IMR-90 (cell line): ENCODE data around the gene MEX3A. TPM values are rescaled to one million over a fixed set of nuclear protein-coding genes. Genes with fewer than 3 reads are reported as not detected.

Experiments
- ATAC-seq: fragments of 200-7000 bp; cut with Tn5 transposase; 2 replicates; pipeline ENCODE4 v1.9.1; 2020; ENCODE audit warnings: low read depth, mild to moderate bottlenecking, moderate library complexity
- BruUV-seq: library from RNA; stranded (reverse); fragments of 400-500 nt; replicated peaks from 2 replicates; lab custom pipeline; 2021; lab: Mats Ljungman, UMichigan
- CTCF ChIA-PET: fragments of 300-600 bp; formaldehyde crosslinking; extraction: SDS; loops from one replicate; lab custom pipeline; 2021; ENCODE audit warnings: antibody characterized with exemption; lab: Yijun Ruan, JAX
- POLR2A ChIA-PET: fragments of 300-600 bp; sonication (Branson Sonifier 250); formaldehyde crosslinking; loops from one replicate; lab custom pipeline; 2022; ENCODE audit warnings: antibody characterized with exemption; ENCODE audit not compliant: unreplicated experiment; lab: Charles Lee
- DNase-seq: peaks from one replicate; pipeline ENCODE4 v3.0.0; 2013
- H2AFZ ChIP-seq: replicated peaks from 2 replicates; pipeline ENCODE3; 2013; ENCODE audit warnings: low read length, mild to moderate bottlenecking; ENCODE audit not compliant: poor library complexity
- H2AK5ac ChIP-seq: 2 replicates; pipeline ENCODE4 v1.6.1; 2013; ENCODE audit warnings: low read depth, low read length, inconsistent platforms
- H2AK9ac ChIP-seq: replicated peaks from 2 replicates; pipeline ENCODE3; 2013; ENCODE audit warnings: mild to moderate bottlenecking, low read depth, low read length, moderate library complexity; ENCODE audit not compliant: poor library complexity
- H2BK120ac ChIP-seq: 2 replicates; pipeline ENCODE4 v1.6.1; 2013; ENCODE audit warnings: low read depth, low read length, inconsistent platforms
- H2BK15ac ChIP-seq: 3 replicates; pipeline ENCODE4 v1.6.1; 2013; ENCODE audit warnings: low read depth, low read length, inconsistent platforms
- H2BK20ac ChIP-seq: 2 replicates; pipeline ENCODE4 v1.6.1; 2013; ENCODE audit warnings: low read depth, mild to moderate bottlenecking, inconsistent platforms, low read length, moderate library complexity
- H2BK5ac ChIP-seq: 2 replicates; pipeline ENCODE4 v1.6.1; 2013; ENCODE audit warnings: mild to moderate bottlenecking, low read depth, low read length, inconsistent platforms; ENCODE audit not compliant: poor library complexity, severe bottlenecking
- H3K14ac ChIP-seq: replicated peaks from 2 replicates; pipeline ENCODE4 v1.6.1; 2013; ENCODE audit warnings: low read depth, low read length, inconsistent platforms
- H3K18ac ChIP-seq: 2 replicates; pipeline ENCODE4 v1.6.1; 2013; ENCODE audit warnings: low read depth, low read length, control low read depth
- H3K23ac ChIP-seq: 2 replicates; pipeline ENCODE4 v1.6.1; 2013; ENCODE audit warnings: low read depth, low read length, inconsistent platforms
- H3K27ac ChIP-seq: 2 replicates; pipeline ENCODE4 v1.5.1; 2013; ENCODE audit warnings: mild to moderate bottlenecking, control low read depth, low read length; ENCODE audit not compliant: insufficient read depth
- H3K27me3 ChIP-seq: 2 replicates; pipeline ENCODE4 v1.6.1; 2013; ENCODE audit warnings: low read length; ENCODE audit not compliant: control insufficient read depth, insufficient read depth
- H3K36me3 ChIP-seq: 2 replicates; pipeline ENCODE4 v1.6.1; 2013; ENCODE audit warnings: low read length, mixed read lengths; ENCODE audit not compliant: control insufficient read depth, insufficient read depth
- H3K4ac ChIP-seq: 2 replicates; pipeline ENCODE4 v1.6.1; 2013; ENCODE audit warnings: low read depth, low read length, inconsistent platforms
- H3K4me1 ChIP-seq: 2 replicates; pipeline ENCODE4 v1.6.1; 2013; ENCODE audit warnings: low read length, mixed read lengths; ENCODE audit not compliant: control insufficient read depth, insufficient read depth
- H3K4me2 ChIP-seq: 2 replicates; pipeline ENCODE4 v1.6.1; 2013; ENCODE audit warnings: low read depth, mild to moderate bottlenecking, control low read depth, low read length, moderate library complexity
- H3K4me3 ChIP-seq: 2 replicates; pipeline ENCODE4 v1.5.1; 2013; ENCODE audit warnings: low read depth, mild to moderate bottlenecking, control low read depth, low read length, moderate library complexity; ENCODE audit not compliant: insufficient read depth
- H3K56ac ChIP-seq: 2 replicates; pipeline ENCODE4 v1.6.1; 2013; ENCODE audit warnings: low read length, inconsistent platforms; ENCODE audit not compliant: insufficient read depth; ENCODE audit errors: extremely low read depth
- H3K79me1 ChIP-seq, 2 experiments: 2 replicates each; pipeline ENCODE4 v1.6.1; 2013; ENCODE audit warnings: low read length in 2 of 2, inconsistent platforms in 1 of 2, low read depth in 1 of 2
- H3K9ac ChIP-seq: 2 replicates; pipeline ENCODE4 v1.6.1; 2013; ENCODE audit warnings: low read depth, low read length, control low read depth
- H3K9me1 ChIP-seq: 2 replicates; pipeline ENCODE4 v1.6.1; 2013; ENCODE audit warnings: low read length, inconsistent platforms; ENCODE audit not compliant: insufficient read depth
- H3K9me3 ChIP-seq: 2 replicates; pipeline ENCODE4 v1.6.1; 2013; ENCODE audit warnings: low read length; ENCODE audit not compliant: control insufficient read depth, insufficient read depth
- H4K20me1 ChIP-seq: 2 replicates; pipeline ENCODE4 v1.6.1; 2013; ENCODE audit warnings: low read length, inconsistent platforms; ENCODE audit not compliant: insufficient read depth
- H4K5ac ChIP-seq: 2 replicates; pipeline ENCODE4 v1.6.1; 2013; ENCODE audit warnings: mild to moderate bottlenecking, low read depth, low read length, control low read depth
- H4K8ac ChIP-seq, 2 experiments: 2 replicates each; pipeline ENCODE4 v1.6.1; 2013; ENCODE audit warnings: low read depth in 2 of 2, low read length in 2 of 2, control low read depth in 1 of 2, inconsistent platforms in 1 of 2
- H4K91ac ChIP-seq: 2 replicates; pipeline ENCODE4 v1.6.1; 2013; ENCODE audit warnings: low read depth, low read length, inconsistent platforms; ENCODE audit not compliant: insufficient read depth
- BHLHE40 ChIP-seq: fragments of 150-350 bp; IDR thresholded peaks from 2 replicates; pipeline ENCODE4 v1.6.1; 2016; ENCODE audit warnings: mild to moderate bottlenecking, low read depth, low read length
- CEBPB ChIP-seq: IDR thresholded peaks from 2 replicates; pipeline ENCODE4 v1.6.1; 2012; ENCODE audit warnings: low read depth, low read length, improper control_type of control experiment
- CHD1 ChIP-seq: IDR thresholded peaks from 2 replicates; pipeline ENCODE4 v1.6.1; 2012; ENCODE audit warnings: low read depth, low read length, improper control_type of control experiment
- FOS ChIP-seq: fragments of 150-350 bp; IDR thresholded peaks from 2 replicates; pipeline ENCODE4 v1.6.1; 2016; ENCODE audit warnings: low read depth, low read length
- MAFK ChIP-seq: IDR thresholded peaks from 2 replicates; pipeline ENCODE4 v1.6.1; 2012; ENCODE audit warnings: low read depth, low read length, improper control_type of control experiment
- MAZ ChIP-seq: IDR thresholded peaks from 2 replicates; pipeline ENCODE4 v1.6.1; 2012; ENCODE audit warnings: low read depth, mild to moderate bottlenecking, low read length, improper control_type of control experiment, moderate library complexity, borderline replicate concordance
- MXI1 ChIP-seq: IDR thresholded peaks from 2 replicates; pipeline ENCODE4 v1.6.1; 2012; ENCODE audit warnings: low read depth, mild to moderate bottlenecking, low read length, moderate library complexity, borderline replicate concordance
- NFE2L2 ChIP-seq: fragments of 150-350 bp; IDR thresholded peaks from 2 replicates; pipeline ENCODE4 v1.6.1; 2016; ENCODE audit warnings: low read depth, mild to moderate bottlenecking, low read length
- POLR2A ChIP-seq: IDR thresholded peaks from 2 replicates; pipeline ENCODE4 v1.6.1; 2012; ENCODE audit warnings: mild to moderate bottlenecking, low read depth, low read length
- RAD21 ChIP-seq: IDR thresholded peaks from 2 replicates; pipeline ENCODE4 v1.6.1; 2012; ENCODE audit warnings: low read length, improper control_type of control experiment
- RCOR1 ChIP-seq: IDR thresholded peaks from 2 replicates; pipeline ENCODE4 v1.6.1; 2012; ENCODE audit warnings: mild to moderate bottlenecking, low read length, improper control_type of control experiment; ENCODE audit not compliant: insufficient replicate concordance
- RFX5 ChIP-seq: IDR thresholded peaks from 2 replicates; pipeline ENCODE4 v1.8.0; 2012; ENCODE audit warnings: low read depth, mild to moderate bottlenecking, low read length, moderate library complexity
- SMC3 ChIP-seq: fragments of 150-350 bp; IDR thresholded peaks from 2 replicates; pipeline ENCODE4 v1.6.1; 2016; ENCODE audit warnings: low read depth, mild to moderate bottlenecking, antibody characterized with exemption, low read length, moderate library complexity
- WGBS, 2 experiments: methylation state at CpG; one replicate each; pipeline versions ENCODE4 v1.1.5 to v1.1.7; 2013; ENCODE audit warnings: missing lambda C conversion rate in 2 of 2; ENCODE audit not compliant: insufficient read length in 1 of 2; ENCODE audit errors: extremely low coverage in 2 of 2; 5-methylcytosine and 5-hydroxymethylcytosine counted together
- dilution Hi-C: fragments of 300-500 bp; cut with HindIII; formaldehyde crosslinking; loops from one replicate; pipeline ENCODE4 v1.14.3; 2018; ENCODE audit warnings: low sequenced_read_pairs; ENCODE audit not compliant: unreplicated experiment
- in situ Hi-C: fragments of 300-500 bp; cut with MboI; formaldehyde crosslinking; loops from 3 replicates; pipeline ENCODE4 v1.14.3; 2019; ENCODE audit warnings: low sequenced_read_pairs, inconsistent platforms, mixed read lengths
- intact Hi-C: fragments of 100-400 bp; cut with micrococcal nuclease; formaldehyde crosslinking; loops from 2 replicates; pipeline ENCODE4 v1.10.0; 2022
- polyA plus RNA-seq, 3 experiments: library from polyadenylated mRNA; depleted of rRNA; stranded (reverse); fragments of >200 nt; gene quantifications; 2 replicates each; pipeline ENCODE4 v1.2.3, GENCODE V29; 2012; ENCODE audit warnings: low replicate concordance in 1 of 3
- total RNA-seq: library from RNA; depleted of rRNA; stranded (reverse); fragments of >200 nt; gene quantifications from 2 replicates; pipeline ENCODE4 v1.2.3, GENCODE V29; 2012
- TF ChIP-seq, protein P1 (sequence below): conservative IDR thresholded peaks from 2 replicates; pipeline ENCODE4 v1.5.1; 2012; ENCODE audit warnings: mild to moderate bottlenecking, low read depth, low read length, improper control_type of control experiment
- TF ChIP-seq, protein P2 (sequence below): fragments of 150-350 bp; IDR thresholded peaks from 2 replicates; pipeline ENCODE4 v1.6.1; 2017; ENCODE audit warnings: mild to moderate bottlenecking, antibody characterized with exemption, low read length, low read depth
- TF ChIP-seq, protein P3 (sequence below): fragments of 150-350 bp; IDR thresholded peaks from 2 replicates; pipeline ENCODE4 v1.6.1; 2016; ENCODE audit warnings: low read depth, mild to moderate bottlenecking, low read length, moderate library complexity, borderline replicate concordance

The MEX3A gene
- total and polyA plus RNA-seq, 2 of the 4 experiments (the other 2 are of a cell fraction): 2.3 to 9.0 TPM

DNA sequence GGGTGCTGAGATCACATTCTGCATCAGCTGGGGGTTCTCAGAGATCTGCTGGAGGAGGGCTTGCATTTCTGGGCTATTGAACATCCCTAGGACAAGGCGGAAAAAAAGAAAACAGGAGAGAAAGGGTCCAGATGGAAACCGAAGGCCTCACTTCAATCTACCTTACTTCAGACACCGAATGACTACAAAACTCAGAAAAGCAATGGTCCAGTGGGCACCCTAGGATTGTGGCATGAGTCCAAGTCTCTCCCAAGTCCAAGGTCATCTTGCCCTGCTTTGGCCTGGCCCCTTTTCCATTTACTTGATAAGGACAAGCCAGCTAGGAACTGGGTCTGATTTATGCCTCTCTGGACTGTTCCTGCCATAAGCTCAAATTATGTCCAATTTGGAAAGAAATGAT is 39.4 kb downstream of the MEX3A start:
- ChIA-PET CTCF (no interaction called here), POLR2A (no interaction called here)
- in situ Hi-C loops: no loop called here

More for the DNA sequence above, 39.4 kb downstream of the MEX3A start:
- no peak overlapping the region for H3K4ac ChIP-seq
- peaks cover 5% of the 10 kb centered on the region; the same call in 1 of the 2 replicates for H3K9me1 ChIP-seq
- 100% methylated on average over 1 of the region's 3 CpGs; no CpG with 5 or more reads in 1 of the 2 experiments for WGBS, 2 experiments
- no peak overlapping the region for H2AK5ac ChIP-seq
- no peak overlapping the region for H3K9ac ChIP-seq
- H2BK120ac ChIP-seq: no peak overlapping the region
- TF ChIP-seq NFE2L2 (no peak), CHD1 (no peak), CEBPB (no peak), BHLHE40 (no peak), RCOR1 (no peak), SMC3 (no peak), MAFK (no peak), RFX5 (no peak), FOS (no peak), RAD21 (no peak), MAZ (no peak), POLR2A (no peak), MXI1 (no peak)
- TF ChIP-seq, protein P1, sequence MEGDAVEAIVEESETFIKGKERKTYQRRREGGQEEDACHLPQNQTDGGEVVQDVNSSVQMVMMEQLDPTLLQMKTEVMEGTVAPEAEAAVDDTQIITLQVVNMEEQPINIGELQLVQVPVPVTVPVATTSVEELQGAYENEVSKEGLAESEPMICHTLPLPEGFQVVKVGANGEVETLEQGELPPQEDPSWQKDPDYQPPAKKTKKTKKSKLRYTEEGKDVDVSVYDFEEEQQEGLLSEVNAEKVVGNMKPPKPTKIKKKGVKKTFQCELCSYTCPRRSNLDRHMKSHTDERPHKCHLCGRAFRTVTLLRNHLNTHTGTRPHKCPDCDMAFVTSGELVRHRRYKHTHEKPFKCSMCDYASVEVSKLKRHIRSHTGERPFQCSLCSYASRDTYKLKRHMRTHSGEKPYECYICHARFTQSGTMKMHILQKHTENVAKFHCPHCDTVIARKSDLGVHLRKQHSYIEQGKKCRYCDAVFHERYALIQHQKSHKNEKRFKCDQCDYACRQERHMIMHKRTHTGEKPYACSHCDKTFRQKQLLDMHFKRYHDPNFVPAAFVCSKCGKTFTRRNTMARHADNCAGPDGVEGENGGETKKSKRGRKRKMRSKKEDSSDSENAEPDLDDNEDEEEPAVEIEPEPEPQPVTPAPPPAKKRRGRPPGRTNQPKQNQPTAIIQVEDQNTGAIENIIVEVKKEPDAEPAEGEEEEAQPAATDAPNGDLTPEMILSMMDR: no peak
- TF ChIP-seq, protein P2, sequence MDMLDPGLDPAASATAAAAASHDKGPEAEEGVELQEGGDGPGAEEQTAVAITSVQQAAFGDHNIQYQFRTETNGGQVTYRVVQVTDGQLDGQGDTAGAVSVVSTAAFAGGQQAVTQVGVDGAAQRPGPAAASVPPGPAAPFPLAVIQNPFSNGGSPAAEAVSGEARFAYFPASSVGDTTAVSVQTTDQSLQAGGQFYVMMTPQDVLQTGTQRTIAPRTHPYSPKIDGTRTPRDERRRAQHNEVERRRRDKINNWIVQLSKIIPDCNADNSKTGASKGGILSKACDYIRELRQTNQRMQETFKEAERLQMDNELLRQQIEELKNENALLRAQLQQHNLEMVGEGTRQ: no peak
- TF ChIP-seq, protein P3, sequence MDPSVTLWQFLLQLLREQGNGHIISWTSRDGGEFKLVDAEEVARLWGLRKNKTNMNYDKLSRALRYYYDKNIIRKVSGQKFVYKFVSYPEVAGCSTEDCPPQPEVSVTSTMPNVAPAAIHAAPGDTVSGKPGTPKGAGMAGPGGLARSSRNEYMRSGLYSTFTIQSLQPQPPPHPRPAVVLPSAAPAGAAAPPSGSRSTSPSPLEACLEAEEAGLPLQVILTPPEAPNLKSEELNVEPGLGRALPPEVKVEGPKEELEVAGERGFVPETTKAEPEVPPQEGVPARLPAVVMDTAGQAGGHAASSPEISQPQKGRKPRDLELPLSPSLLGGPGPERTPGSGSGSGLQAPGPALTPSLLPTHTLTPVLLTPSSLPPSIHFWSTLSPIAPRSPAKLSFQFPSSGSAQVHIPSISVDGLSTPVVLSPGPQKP: no peak
- H3K14ac ChIP-seq: no peak overlapping the region
- no peak overlapping the region for H3K4me2 ChIP-seq
- H4K91ac ChIP-seq: no peak overlapping the region
- no peak overlapping the region for H4K5ac ChIP-seq
- H4K8ac ChIP-seq: no peak overlapping the region
- no peak overlapping the region for H2BK5ac ChIP-seq
- peaks cover 30% of the 10 kb centered on the region for H3K36me3 ChIP-seq
- no peak overlapping the region for H2BK20ac ChIP-seq
- no peak for DNase-seq
- H3K4me3 ChIP-seq: no peak overlapping the region
- H3K18ac ChIP-seq: no peak overlapping the region
- BruUV-seq: no TSS peak
- H2AFZ ChIP-seq: no peak overlapping the region
- H3K56ac ChIP-seq: no peak overlapping the region
- H3K4me1 ChIP-seq: peaks cover 5% of the 10 kb centered on the region
- H2AK9ac ChIP-seq: no peak overlapping the region
- 0 out of 4 replicates have a peak, but pooled peaks cover 0 to 3% of the 10 kb centered on the region in 2 experiments for H3K79me1 ChIP-seq
- no peaks in the 10 kb centered on the region for H3K27me3 ChIP-seq
- H3K23ac ChIP-seq: no peak overlapping the region
- H2BK15ac ChIP-seq: no peak overlapping the region
- H3K9me3 ChIP-seq: no peaks in the 10 kb centered on the region
- dilution Hi-C loops (no loop called here), intact Hi-C loops (no loop called here)
- H3K27ac ChIP-seq: no peak overlapping the region
- H4K20me1 ChIP-seq: peaks cover 4% of the 10 kb centered on the region
- no peak for ATAC-seq
